ENCODE results near the gene PRL. TPM values are rescaled to one million over a fixed set of nuclear protein-coding genes. Genes with fewer than 3 reads are reported as not detected.

PRL gene
- total RNA-seq, 1 experiment from 2014 or later = not detected

- in situ Hi-C loops (cut with HindIII; ENCODE audit: low sequenced_read_pairs) = no loop called here
- DNase-seq (ENCODE audit: low spot score) = no peak
Observed at GRCh38 chr6:22298475-22298890, 1.6 kb upstream of the PRL start.

GRCh38 chr6:22296067-22296466 is 769 bp downstream of the PRL start:
- in situ Hi-C loops (cut with HindIII; ENCODE audit: low sequenced_read_pairs) = no loop called here

GRCh38 chr6:22295145-22295544 is 1.7 kb downstream of the PRL start:
- no peak for DNase-seq (ENCODE audit: low spot score)
- in situ Hi-C loops (cut with HindIII; ENCODE audit: low sequenced_read_pairs) = no loop called here

More at GRCh38 chr6:22296067-22296466, 769 bp downstream of the PRL start:
- DNase-seq (ENCODE audit: low spot score) = no peak

GRCh38 chr6:22294301-22294700 is 2.5 kb downstream of the PRL start:
- no peak for DNase-seq (ENCODE audit: low spot score)
- in situ Hi-C loops (cut with HindIII; ENCODE audit: low sequenced_read_pairs) = no loop called here

- in situ Hi-C loops (cut with HindIII; ENCODE audit: low sequenced_read_pairs) = no loop called here
- DNase-seq (ENCODE audit: low spot score) = no peak
Observed at GRCh38 chr6:22290045-22290444, 6.8 kb downstream of the PRL start.

- in situ Hi-C loops (cut with HindIII; ENCODE audit: low sequenced_read_pairs) = no loop called here
- no peak for DNase-seq (ENCODE audit: low spot score)
Observed at GRCh38 chr6:22288721-22289120, 8.1 kb downstream of the PRL start.

GRCh38 chr6:22284666-22285065 is 12.2 kb downstream of the PRL start:
- DNase-seq (ENCODE audit: low spot score) = no peak
- in situ Hi-C loops (cut with HindIII; ENCODE audit: low sequenced_read_pairs) = no loop called here

GRCh38 chr6:22281341-22282085 is 15.3 kb downstream of the PRL start:
- in situ Hi-C loops (cut with HindIII; ENCODE audit: low sequenced_read_pairs) = no loop called here
- DNase-seq (ENCODE audit: low spot score) = no peak

GRCh38 chr6:22279427-22279826 is 17.4 kb downstream of the PRL start:
- in situ Hi-C loops (cut with HindIII; ENCODE audit: low sequenced_read_pairs) = no loop called here
- DNase-seq (ENCODE audit: low spot score) = no peak

- in situ Hi-C loops (cut with HindIII; ENCODE audit: low sequenced_read_pairs) = no loop called here
- DNase-seq (ENCODE audit: low spot score) = no peak
Observed at GRCh38 chr6:22271081-22271480, 25.8 kb downstream of the PRL start.

GRCh38 chr6:22263748-22264147 is 33.1 kb downstream of the PRL start:
- no peak for DNase-seq (ENCODE audit: low spot score)
- in situ Hi-C loops (cut with HindIII; ENCODE audit: low sequenced_read_pairs) = no loop called here

- in situ Hi-C loops (cut with HindIII; ENCODE audit: low sequenced_read_pairs) = no loop called here
- DNase-seq (ENCODE audit: low spot score) = no peak
Observed at GRCh38 chr6:22254886-22255285, 42.0 kb downstream of the PRL start.

GRCh38 chr6:22253955-22254655 is 42.7 kb downstream of the PRL start:
- in situ Hi-C loops (cut with HindIII; ENCODE audit: low sequenced_read_pairs) = no loop called here

GRCh38 chr6:22251348-22251747 is 45.5 kb downstream of the PRL start:
- in situ Hi-C loops (cut with HindIII; ENCODE audit: low sequenced_read_pairs) = no loop called here
- no peak for DNase-seq (ENCODE audit: low spot score)

More at GRCh38 chr6:22253955-22254655, 42.7 kb downstream of the PRL start:
- DNase-seq (ENCODE audit: low spot score) = no peak

- in situ Hi-C loops (cut with HindIII; ENCODE audit: low sequenced_read_pairs) = no loop called here
- DNase-seq (ENCODE audit: low spot score) = peak; percentile 8
Observed at GRCh38 chr6:22250486-22250885, 46.4 kb downstream of the PRL start.

GRCh38 chr6:22249711-22250350 is 47.0 kb downstream of the PRL start:
- DNase-seq (ENCODE audit: low spot score) = no peak
- in situ Hi-C loops (cut with HindIII; ENCODE audit: low sequenced_read_pairs) = no loop called here

GRCh38 chr6:22248513-22249308 is 48.1 kb downstream of the PRL start:
- DNase-seq (ENCODE audit: low spot score) = no peak
- in situ Hi-C loops (cut with HindIII; ENCODE audit: low sequenced_read_pairs) = no loop called here

GRCh38 chr6:22247916-22248482 is 48.8 kb downstream of the PRL start:
- in situ Hi-C loops (cut with HindIII; ENCODE audit: low sequenced_read_pairs) = no loop called here
- no peak for DNase-seq (ENCODE audit: low spot score)

- in situ Hi-C loops (cut with HindIII; ENCODE audit: low sequenced_read_pairs) = no loop called here
- DNase-seq (ENCODE audit: low spot score) = no peak
Observed at GRCh38 chr6:22240025-22240424, 56.8 kb downstream of the PRL start.
